HG03039 (cell line): ENCODE measurements around the gene BDKRB2.

Experiments used
- ATAC-seq: cut with Tn5 transposase; IDR thresholded peaks from one replicate; pipeline ENCODE4 v1.9.1; 2021; ENCODE audit warnings: mild to moderate bottlenecking, moderate library complexity; ENCODE audit not compliant: unreplicated experiment

Gene BDKRB2

DNA sequence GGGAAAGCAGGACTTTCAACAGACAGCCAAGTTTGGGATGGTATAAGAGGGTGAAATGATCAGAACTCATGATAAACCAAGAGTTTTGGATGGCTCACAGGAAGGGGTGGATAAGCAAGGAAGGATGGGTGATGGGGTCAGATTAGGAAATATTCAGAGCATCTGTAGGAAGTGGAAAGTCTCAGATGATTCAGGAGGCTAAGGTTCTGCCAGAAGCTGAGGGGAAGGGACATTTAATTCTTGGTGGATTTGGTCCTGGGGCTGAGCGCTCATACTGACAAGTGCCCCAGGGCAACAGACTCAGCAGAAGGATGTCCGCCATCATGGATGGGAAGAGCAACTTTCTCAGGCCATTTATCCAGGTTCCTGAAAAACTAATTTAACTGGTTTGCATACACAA is 28.4 kb upstream of the BDKRB2 start:
- ATAC-seq, result no peak

GRCh38 chr14:96176811-96177211 is 27.8 kb upstream of the BDKRB2 start:
- ATAC-seq, result no peak

GRCh38 chr14:96177766-96178375 is 26.8 kb upstream of the BDKRB2 start:
- no peak for ATAC-seq

GRCh38 chr14:96178461-96179321 is 25.9 kb upstream of the BDKRB2 start:
- ATAC-seq, result no peak

GRCh38 chr14:96180043-96180874 is 24.4 kb upstream of the BDKRB2 start:
- ATAC-seq, result no peak

- no peak for ATAC-seq
Observed at GRCh38 chr14:96181186-96182056, 23.2 kb upstream of the BDKRB2 start.

- no peak for ATAC-seq
Observed at GRCh38 chr14:96182546-96182945, 22.1 kb upstream of the BDKRB2 start.

DNA sequence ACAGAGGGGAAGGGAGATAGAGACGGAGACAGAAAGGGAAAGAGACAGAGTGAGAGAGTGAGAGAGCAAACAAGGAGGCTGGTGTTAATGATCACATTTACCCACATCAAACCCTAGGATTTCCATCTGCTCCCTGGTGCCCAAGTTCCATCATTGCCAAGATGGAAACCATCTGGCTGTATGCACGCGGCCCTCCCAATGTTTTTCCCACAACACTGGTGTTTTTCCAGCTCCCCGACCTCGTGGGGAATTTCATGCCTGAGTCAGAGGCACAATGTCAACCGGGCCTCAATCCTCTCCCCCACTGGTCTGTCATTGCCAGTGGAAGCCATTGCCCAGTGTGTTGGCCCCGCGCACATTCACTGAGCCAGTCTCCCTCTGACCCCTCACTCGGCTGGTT is 19.9 kb upstream of the BDKRB2 start:
- ATAC-seq, result no peak

DNA sequence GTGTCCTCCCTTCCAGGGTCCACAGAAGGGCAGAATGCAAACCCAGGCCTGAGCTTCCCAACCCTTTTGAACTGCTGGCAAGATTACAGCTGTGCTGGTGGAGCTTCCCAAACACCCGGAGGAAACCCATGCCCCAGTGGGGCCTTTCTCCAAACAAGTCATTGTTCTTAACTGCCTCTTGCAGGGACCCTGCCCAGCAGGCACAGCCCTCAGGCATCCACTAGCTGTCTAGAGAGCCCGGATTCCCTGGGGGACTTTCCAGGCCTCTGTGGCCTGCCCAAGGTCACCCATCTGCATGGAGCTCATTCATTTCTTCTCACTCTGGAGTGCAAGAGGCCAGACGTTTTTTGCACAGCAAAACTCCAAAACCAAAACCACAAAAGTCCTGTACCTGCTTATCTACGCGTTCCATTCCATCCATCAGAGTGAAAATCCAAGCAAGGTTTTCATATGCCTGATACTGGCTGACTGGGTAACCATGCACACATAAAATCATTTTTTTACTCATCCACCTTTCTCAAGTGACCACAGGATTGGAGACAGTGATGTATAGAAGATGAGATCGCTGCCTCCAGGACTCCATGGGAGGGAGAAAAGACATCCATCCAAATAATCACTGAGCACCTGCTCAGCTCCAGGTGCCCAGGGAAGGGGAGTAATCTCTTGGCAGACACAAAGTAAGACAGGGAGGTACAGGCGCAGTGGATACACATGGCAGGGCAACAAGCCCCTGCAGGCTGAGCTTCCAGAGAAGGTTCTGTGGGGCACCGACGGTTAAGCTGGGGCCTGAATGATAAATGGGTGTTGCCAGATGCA is 17.2 kb upstream of the BDKRB2 start:
- no peak for ATAC-seq

DNA sequence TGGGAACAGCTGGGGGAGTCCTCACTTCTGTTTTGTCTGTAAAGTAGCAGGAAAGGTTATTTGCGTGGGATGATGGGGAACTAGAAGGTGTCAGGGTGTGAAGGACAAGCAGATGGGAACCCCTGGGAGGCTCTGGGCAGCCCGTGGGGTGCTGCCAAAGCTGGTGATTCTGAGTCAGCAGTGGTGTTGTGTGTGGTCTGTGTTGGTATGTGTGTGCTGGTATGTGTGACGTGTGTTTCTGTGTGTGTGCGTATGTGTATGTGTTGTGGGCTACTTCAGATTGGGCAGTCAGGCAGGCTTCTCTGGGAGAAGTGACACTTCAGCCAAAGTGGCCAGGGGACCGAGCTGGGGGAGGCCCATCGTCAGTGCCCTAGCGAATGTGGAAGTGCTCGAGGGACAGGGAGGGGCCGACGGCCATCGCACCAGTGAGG is 15.3 kb upstream of the BDKRB2 start:
- ATAC-seq, result peak; percentile 38

- ATAC-seq, result no peak
Observed at GRCh38 chr14:96191353-96191752, 13.3 kb upstream of the BDKRB2 start.

DNA sequence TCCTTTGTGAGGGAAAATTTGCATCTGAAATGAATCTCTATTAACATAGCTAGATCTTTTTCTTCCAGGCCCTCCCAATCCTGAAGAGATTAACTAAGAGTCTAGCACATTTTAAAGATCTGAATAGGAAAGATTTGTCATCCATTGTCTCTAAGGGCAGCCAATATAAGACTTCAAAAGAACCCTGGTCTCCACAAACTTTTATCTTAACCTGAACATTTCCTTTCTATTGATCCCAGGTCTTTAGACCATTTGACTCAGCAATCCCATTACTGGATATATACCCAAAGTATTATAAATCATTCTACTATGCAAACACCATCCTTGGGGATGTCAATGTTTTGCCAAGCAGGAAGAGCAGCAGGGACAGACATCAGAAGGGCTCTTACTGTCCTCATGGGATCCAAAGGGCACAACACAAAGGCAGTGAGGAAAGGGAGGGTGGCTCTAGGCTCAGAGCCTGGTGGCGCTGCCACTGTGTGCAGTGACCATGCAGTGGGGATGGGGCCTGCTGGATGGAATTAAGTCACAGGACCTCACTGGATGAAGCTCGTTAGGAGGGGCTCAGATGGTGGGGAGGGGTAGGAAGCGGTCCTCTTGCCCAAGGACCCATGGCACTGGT is 12.7 kb upstream of the BDKRB2 start:
- ATAC-seq, result no peak

DNA sequence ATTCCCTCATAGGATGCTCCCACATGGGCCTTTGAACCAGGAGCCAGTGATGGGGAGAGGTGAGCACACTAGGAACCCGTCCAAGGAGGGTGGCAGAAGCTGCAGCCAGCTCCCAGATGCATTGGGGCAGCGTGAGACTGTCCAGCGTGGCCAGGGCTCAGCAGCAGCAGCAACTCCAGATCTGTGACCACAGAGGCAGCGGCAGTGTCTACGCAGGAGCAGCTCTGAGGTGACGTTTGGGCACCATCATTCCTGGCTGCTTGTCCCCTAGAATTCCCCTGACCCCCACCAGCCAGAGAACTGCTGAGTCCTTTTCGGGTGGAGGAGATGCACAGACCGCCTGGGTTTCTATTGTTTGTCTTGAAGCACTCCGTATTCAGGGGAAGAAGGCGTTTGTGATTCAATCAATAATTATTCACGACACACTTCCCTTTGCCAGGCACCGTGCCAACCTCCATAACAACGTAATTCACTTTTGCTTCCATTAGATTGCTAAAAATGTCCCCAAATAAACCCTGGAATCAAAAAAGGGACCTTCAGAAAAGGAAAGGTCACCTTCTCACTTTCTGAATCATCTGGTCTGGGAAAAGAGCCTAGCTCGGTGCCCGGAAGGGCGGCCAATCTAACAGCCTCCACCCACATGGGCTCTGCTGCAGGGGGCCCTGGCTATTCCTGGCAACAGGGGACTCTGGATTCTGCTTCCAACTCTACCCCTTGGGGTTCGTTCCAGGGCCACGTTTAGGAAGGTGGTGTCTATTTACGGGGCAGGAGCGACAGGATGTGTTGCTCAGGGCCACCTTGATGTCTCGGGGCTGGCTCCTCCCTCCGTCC is 11.4 kb upstream of the BDKRB2 start:
- no peak for ATAC-seq

DNA sequence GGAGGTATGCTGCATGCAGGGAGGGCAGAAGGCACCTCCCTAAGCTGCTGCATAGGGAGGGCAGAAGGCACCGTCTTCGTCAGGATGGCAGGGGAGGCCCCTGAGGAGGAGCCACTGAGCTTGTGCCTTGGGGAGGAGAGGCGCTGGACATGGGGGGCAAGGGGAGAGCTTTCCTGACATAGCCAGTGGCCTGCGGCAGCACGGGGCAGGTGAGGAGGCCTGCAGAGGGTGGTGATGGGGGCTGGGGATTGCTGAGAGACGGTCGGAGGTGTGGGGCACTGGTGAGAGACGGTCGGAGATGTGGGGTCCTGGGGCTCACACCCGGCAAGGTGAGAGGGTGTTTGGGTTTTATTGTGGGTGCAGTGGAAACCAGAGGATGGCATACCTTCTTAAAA is 10.4 kb upstream of the BDKRB2 start:
- no peak for ATAC-seq

DNA sequence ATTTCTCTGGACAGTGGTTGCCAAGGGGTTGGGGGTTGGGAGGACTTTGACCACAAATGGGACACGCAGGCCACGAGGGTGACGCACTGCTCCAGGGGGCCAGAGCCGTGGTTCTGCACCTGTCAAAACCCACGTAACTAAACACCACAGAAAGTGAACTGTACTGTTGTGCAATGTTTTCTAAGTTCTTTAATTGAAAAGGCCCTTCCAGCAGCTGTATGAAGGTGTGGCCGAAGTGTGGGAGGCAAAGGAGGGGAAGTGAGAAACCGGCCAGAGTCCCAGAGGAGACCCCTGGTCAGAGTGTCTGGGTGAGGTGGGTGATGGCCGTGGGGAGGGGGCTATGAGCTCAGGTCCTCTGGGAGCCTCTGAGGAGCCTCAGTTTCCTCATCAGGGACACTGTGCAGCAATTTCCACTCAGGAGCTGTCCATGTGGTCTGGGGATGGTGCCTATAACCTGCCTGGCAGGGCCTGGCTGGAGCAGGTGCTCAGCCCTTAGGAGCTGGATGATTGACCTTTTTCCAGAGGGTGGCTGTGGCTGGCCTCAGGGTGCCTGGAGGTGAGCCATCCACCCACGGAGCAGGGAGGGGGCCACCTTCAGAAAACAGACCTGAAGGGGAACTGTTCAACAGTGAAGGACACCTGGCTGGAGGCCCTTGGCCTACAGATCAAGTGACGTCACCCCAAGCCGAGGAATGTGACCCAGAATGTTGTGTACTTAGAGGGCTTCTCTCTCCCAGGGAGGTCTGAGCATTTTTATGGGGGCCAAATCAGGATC is 9.8 kb upstream of the BDKRB2 start:
- no peak for ATAC-seq

DNA sequence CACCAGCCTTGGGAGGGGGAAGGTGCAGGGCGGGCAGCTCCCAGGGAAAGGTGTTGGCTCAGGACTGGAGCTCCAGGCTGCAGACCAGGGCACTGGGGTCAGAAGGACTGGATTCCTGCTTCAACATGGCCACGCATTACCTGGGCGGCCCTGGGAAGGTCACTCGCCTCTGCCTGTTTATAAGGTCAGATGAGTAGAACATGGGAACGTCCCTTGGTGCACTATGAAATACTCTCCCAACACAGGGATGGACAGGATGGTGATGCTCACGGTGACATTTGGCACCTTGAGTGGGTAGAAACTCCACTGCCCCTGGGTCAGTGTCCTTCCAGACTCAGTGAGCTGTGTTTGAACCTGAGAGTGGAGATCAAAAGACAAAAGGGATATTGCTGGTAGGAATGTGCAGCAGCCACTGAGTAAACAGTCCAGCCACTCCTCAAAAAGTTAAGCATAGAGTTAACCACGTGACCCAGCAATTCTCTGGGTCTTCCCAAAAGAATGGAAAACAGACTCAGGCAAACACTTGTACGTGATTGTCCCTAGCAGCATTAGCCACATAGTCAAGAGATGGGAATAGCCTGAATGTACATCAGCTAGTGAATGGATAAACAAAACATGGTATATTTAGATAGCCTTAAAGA is 9.1 kb upstream of the BDKRB2 start:
- ATAC-seq, result no peak

DNA sequence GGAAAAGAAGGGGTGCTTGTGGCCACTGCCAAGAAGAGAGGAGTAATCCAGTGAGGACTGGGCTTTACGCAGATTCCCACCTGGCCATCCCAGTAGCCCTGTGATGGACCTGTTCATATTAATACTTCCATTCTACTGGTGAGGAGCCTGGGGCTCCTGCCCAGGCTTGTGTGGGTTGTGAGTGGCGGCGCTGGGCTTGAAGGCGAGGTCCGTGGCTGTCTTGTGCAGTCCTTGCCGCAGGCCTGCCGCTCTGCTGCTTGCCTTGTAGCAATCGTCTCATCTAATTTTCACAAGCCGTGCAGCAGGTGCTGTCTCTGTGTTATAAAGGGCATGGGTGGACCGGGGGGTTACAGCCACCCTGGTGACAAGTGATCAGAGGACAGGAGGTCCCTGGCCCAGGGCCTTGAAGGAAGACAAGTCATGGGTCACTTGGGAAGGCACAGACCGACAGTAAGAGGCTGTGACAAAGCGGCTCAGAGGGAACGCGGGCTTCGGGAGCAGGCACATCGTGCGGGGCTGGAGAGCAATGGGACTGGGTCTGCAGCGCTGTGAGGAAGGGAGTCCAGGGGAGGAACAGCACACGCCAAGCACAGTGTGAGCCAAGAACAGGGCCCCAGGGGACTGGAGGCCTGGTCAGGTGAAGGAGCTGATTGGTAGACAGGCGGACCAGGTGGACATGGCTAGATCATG is 7.3 kb upstream of the BDKRB2 start:
- ATAC-seq, result no peak
